Measurements from ENCODE around the gene ANKRD13D.
A peak's percentile ranks its signal among the peaks of the same experiment; 100 is the strongest.

The ANKRD13D gene

GRCh38 chr11:67320011-67320410 lies 30.9 kb downstream of the ANKRD13D start:
- peak; percentile 20 for DNase-seq (ENCODE audit: low read depth)

- DNase-seq (ENCODE audit: low read depth), result no peak
Observed at GRCh38 chr11:67320691-67321090, 31.6 kb downstream of the ANKRD13D start.

DNA sequence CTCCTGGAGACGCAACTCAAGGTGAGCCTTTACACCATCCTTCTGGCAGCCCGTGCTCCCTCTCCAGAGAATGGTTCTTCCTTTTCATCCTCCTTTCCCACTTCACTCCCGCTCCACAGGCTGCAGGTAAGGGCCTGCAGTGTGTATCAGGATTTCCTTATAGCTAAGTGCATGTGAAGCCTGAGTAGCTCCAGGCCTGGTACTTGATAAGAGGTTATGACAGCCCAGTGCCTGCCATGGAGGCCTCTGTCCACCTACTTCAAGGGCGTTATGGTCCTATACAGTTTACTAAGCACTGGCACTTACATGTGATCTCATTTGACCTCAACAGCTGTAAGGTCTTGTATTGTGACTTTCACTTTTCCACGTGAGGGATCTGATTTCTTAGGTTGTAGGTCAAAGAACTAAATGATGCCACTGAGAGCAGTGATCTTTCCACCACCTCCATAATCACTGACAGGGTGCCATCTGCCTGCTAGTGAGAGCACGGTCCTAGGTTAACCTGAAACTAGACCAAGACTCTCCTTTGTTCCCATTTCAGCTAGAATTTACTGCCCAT lies 32.3 kb downstream of the ANKRD13D start:
- no peak for DNase-seq (ENCODE audit: low read depth)

DNA sequence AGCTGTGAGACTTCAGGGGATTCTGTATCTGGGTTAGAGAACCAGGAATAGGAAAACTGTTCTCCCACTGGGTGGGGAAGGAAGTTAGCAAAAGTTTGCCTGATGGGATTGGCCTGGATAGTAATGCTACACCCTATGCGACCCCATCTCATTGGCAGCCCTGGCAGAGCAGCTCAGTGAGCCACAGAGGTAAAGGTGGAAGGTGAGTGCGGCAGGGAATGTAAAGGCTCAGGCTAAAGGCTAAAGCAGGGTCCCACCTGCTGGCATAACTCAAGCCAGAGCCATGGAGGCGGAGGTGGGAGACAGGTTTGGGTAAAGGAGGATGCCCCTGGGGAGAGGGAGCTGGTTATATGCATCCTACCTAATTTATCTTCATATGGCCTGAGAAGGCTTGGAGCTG lies 32.9 kb downstream of the ANKRD13D start:
- no peak for DNase-seq (ENCODE audit: low read depth)

DNA sequence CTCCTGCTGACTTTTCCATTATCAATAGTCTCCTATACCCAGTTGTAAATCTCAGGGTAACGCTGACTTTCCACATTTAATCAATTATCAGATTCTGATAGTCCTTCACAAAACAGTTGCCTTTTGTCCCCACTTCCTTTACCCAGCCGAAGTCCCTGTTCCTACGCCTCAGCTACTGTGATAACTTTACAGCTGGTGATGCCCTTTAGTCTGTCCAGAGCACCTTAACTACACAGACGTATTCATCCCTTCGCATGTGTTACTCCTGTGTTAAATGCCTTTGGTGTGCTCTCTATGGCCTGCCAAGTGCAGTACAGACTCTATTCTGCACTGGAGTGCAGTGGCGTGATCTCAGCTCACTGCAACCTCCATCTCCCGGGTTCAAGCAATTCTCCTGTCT lies 34.4 kb downstream of the ANKRD13D start:
- DNase-seq (ENCODE audit: low read depth), result no peak

DNA sequence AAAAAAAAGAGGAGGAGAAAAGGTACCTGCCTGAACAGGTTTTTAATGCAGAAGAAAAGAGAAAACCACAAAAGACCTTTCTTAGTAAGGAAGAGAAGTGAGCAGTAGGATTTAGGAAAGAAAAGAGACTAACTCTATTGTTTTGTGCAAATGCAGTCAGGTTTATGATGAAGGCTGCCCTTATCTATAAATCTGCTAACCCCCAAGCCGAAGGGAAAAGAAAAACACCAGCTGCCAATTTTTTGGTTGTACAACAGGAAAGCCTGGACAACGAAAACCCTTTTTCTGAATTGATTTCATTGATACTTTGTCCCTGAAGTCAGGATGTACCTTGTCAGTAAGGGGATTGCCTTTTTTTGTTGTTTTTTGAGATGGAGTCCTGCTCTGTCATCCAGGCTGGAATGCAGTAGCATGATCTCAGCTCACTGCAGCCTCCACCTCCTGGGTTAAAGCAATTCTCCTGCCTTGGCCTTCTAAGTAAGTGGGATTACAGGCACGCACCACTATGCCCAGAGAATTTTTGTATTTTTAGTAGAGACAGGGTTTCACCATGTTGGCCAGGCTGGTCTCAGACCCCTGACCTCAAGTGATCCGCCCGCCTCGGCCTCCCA lies 43.1 kb downstream of the ANKRD13D start:
- DNase-seq (ENCODE audit: low read depth), result no peak

DNA sequence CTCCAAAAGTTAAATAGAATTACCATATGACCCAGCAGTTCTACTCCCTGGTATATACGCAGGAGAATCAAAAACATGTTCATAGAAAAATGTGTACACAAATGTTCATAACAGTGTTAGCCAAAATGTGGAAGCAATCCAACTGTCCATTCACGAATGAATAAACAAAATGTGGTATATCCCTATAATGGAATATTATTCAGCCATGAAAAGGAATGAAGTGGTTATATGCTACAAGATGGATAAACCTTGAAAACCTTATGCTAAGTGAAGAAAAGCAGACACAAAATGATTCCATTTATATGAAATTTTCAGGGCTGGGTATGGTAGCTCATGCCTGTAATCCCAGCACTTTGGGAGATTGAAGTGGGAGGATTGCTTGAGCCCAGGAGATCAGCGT lies 48.2 kb downstream of the ANKRD13D start:
- no peak for DNase-seq (ENCODE audit: low read depth)

- no peak for DNase-seq (ENCODE audit: low read depth)
Observed at GRCh38 chr11:67344264-67344663, 55.2 kb downstream of the ANKRD13D start.

GRCh38 chr11:67345247-67345919 lies 56.3 kb downstream of the ANKRD13D start:
- DNase-seq (ENCODE audit: low read depth), result no peak

GRCh38 chr11:67345920-67346819 lies 57.1 kb downstream of the ANKRD13D start:
- DNase-seq (ENCODE audit: low read depth), result peak; percentile 50

DNA sequence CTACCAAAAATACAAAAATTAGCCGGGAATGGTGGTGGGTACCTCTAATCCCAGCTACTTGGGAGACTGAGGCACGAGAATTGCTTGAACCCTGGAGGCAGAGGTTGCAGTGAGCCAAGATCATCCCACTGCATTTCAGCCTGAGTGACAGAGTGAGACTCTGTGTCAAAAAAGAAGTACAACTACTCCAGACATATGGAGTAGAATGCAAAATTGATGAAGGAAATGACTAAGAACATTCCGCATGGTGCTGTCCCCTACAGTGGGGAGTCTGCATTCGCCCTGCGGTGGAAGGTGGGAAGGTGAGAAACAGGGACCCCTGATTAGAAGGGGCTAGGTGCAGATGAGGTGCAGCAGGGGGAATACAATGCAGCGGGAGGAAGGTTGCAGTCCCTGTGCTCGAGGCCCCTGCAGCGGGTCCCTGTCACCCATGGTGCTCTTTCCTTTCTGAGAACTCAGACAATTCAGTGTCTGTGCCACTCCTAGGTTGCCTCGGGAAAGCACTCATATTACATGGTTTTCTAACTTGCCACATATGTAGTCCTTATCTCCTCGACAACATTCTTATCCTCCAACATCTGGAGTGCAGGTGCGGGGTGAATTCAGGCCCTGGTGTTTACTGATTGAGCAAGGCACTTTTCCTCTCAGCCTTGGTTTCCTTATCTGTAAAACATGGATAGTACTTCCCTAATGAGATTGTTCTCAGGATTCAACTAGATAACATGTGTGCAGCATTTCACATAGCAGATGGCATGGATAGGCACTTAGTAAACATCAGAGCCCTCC lies 59.1 kb downstream of the ANKRD13D start:
- peak; percentile 54 for DNase-seq (ENCODE audit: low read depth)

GRCh38 chr11:67349036-67349435 lies 59.9 kb downstream of the ANKRD13D start:
- no peak for DNase-seq (ENCODE audit: low read depth)

- no peak for DNase-seq (ENCODE audit: low read depth)
Observed at GRCh38 chr11:67349457-67349856, 60.4 kb downstream of the ANKRD13D start.

GRCh38 chr11:67349928-67350465 lies 60.9 kb downstream of the ANKRD13D start:
- no peak for DNase-seq (ENCODE audit: low read depth)

DNA sequence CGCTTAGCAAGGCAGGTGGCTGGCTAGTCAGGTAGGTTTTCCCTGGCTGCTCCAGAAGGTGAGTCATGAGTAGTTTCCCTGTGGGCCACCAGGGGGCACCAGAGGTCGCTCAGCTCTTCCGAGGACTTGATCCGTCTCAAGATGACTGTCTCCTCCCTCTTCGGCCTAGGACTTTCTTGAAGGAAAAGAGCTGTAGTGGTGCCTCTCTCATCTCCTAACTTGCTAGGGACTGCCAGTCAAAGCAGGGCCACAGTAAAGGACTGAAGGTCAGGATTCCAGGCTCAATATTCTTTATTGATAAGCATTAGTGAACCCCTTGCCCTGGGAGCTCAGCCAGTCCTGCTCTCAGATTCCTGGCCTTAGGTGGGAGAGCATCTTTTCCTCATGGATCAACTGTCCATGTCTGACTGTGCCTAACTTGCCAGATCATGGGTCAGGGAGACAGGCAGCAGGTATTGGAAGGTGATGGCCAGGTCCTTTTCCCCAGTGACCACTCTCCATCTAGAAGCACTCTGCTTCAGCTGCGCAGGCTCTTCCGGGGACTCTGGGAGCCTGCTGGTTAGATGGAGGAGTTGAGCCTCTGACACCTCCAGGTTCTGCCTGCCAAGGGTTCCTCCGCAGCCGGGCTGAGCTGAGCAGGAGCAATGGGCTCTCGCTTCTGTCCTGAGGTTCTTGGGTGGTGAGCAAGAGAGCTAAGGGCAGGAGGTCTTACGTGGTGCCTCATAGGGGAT lies 62.3 kb downstream of the ANKRD13D start:
- DNase-seq (ENCODE audit: low read depth), result peak; percentile 74

All from iris pigment epithelial cell (primary cell).